GM12864 (cell line): ENCODE measurements around the gene TIE1.

ENCODE experiments used
- DNase-seq: peaks from one replicate; pipeline ENCODE4 v3.0.0-alpha.2; 2011; ENCODE audit warnings: low read depth
- H3K4me3 ChIP-seq: 2 replicates; pipeline ENCODE4 v1.5.1; 2011; ENCODE audit warnings: mild to moderate bottlenecking, low read depth, low read length, control low read depth
- TF ChIP-seq, protein P1 (sequence below): IDR thresholded peaks from 2 replicates; pipeline ENCODE4 v1.5.1; 2011; ENCODE audit warnings: low read depth, mild to moderate bottlenecking, moderate library complexity, low read length, control low read depth, inconsistent platforms; ENCODE audit errors: missing control alignments

Gene TIE1

DNA sequence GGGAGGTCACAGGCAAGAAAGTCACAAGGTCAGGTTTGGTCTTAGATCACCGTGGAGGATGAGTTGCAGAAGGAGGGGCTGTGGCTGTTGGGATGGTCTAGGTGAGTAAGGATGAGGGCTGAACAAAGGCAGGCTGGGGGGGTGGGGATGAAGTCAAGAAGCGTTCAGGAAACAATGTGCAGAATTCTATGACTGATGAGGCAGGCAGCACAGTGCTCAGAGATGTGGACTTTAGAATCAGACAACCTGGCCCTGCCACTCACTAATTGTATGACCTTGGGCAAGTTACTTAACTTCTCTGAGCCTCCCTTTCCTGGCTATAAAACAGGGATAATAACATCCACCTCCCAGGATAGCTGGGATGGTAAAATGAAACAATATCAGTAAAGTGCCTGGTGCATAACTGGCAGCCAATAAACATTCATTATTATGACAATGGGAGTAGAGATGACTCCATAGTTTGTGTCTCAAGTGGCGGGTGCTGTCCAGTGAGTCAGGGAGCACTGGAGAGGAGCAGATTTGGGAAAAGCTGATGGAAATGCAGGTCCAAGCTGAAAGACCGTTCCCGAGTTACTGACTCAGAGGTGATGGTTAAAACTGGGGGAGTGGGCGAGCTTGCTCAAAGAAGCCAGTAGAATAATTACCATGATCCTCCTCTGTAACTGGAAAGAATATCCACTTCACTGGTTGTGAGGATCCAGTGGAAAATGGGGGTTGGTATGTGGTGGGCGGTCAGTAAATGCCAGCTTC lies 2.1 kb downstream of the TIE1 start:
- TF ChIP-seq, protein P1, sequence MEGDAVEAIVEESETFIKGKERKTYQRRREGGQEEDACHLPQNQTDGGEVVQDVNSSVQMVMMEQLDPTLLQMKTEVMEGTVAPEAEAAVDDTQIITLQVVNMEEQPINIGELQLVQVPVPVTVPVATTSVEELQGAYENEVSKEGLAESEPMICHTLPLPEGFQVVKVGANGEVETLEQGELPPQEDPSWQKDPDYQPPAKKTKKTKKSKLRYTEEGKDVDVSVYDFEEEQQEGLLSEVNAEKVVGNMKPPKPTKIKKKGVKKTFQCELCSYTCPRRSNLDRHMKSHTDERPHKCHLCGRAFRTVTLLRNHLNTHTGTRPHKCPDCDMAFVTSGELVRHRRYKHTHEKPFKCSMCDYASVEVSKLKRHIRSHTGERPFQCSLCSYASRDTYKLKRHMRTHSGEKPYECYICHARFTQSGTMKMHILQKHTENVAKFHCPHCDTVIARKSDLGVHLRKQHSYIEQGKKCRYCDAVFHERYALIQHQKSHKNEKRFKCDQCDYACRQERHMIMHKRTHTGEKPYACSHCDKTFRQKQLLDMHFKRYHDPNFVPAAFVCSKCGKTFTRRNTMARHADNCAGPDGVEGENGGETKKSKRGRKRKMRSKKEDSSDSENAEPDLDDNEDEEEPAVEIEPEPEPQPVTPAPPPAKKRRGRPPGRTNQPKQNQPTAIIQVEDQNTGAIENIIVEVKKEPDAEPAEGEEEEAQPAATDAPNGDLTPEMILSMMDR = no peak
- no peak overlapping the region for H3K4me3 ChIP-seq
- no peak for DNase-seq

DNA sequence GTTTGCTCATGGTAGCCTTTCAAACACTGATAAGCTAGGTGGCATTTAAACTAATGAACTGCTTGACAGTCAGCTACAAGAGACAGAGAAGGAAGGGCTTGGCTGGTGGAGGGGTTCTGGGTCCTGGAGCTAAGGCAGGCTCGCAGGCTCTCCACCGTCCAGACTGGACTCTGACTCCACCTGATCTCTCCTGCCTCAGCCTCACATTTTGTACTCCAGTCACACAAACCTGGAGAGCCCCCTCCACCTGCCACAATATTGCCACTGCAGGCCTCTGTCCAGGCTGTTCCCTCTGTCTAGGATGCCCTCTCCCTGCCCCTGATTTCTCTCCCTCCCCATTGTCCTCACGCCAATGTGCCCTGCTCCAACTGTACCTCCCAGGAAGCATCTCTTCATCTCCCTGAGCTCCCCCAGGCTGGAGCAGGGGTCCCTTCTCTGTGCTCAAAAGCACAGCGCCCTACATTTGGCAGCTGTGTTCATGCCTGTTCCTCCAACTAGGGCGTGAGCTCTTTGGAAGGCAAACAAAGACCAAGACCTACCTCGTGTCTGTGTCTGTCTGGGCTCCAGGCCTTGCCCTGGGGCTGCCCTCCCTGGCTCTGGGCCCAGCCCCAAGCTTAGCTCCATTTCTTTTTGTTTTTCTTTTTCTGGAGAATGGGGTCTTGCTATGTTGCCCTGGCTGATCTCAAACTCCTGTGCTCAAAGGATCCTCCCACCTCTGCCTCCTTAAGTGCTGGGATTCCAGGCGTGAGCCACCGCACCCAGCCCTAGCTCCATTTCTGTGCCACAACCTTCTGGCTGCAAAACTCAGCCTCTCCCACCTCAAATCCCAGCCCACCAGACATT lies 2.9 kb downstream of the TIE1 start:
- DNase-seq = no peak
- TF ChIP-seq, protein P1 = no peak
- H3K4me3 ChIP-seq = no peak overlapping the region

DNA sequence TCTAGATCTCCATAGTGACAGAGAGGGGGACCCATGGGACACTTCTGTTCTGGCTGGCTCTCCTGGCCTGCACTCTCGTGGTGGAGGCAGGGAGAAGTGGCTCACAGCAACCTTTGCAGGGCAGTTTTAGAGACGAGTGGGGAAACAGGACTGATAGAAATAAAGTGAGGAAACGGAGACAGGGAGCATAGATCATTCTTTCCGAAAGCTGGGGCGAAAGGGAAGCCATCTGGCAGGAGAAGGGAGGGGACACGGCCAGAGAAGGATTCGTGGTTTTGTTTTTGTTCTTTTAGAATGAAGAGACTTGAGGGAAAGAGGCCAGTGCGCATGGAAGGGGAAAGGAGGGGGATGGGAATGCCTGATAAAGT lies 3.5 kb downstream of the TIE1 start:
- H3K4me3 ChIP-seq = no peak overlapping the region
- TF ChIP-seq, protein P1 = no peak
- no peak for DNase-seq

DNA sequence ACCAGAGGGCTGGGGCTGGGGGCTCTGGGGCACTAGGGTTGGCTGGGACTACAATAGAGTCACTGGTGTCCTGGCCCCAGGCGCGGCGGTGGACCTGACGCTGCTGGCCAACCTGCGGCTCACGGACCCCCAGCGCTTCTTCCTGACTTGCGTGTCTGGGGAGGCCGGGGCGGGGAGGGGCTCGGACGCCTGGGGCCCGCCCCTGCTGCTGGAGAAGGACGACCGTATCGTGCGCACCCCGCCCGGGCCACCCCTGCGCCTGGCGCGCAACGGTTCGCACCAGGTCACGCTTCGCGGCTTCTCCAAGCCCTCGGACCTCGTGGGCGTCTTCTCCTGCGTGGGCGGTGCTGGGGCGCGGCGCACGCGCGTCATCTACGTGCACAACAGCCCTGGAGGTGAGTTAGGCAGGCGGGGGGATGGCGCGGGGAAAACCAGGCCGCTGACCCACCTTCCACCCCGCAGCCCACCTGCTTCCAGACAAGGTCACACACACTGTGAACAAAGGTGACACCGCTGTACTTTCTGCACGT lies 4.1 kb downstream of the TIE1 start:
- no peak for DNase-seq
- TF ChIP-seq, protein P1 = no peak
- H3K4me3 ChIP-seq = no peak overlapping the region

DNA sequence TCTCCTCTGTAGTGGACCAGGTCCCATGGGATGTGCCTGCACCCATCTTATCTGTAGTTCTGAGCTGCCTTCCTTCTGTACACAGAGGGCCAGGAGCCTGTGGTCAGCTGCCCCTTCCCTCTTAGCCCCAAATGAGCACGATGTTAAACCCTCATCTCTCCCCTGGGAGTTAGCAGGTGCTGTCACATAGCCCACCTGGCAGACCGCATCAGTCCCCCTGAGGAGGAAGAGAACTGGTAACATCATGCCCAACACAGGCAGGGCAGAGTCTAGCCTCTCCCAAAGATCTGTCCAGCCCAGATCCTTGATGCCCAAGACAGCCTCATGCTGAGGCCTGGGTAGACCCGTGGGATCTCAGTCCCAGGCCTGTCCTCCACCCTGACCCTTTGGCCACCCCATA lies 4.7 kb downstream of the TIE1 start:
- no peak overlapping the region for H3K4me3 ChIP-seq
- no peak for DNase-seq
- TF ChIP-seq, protein P1 = no peak

DNA sequence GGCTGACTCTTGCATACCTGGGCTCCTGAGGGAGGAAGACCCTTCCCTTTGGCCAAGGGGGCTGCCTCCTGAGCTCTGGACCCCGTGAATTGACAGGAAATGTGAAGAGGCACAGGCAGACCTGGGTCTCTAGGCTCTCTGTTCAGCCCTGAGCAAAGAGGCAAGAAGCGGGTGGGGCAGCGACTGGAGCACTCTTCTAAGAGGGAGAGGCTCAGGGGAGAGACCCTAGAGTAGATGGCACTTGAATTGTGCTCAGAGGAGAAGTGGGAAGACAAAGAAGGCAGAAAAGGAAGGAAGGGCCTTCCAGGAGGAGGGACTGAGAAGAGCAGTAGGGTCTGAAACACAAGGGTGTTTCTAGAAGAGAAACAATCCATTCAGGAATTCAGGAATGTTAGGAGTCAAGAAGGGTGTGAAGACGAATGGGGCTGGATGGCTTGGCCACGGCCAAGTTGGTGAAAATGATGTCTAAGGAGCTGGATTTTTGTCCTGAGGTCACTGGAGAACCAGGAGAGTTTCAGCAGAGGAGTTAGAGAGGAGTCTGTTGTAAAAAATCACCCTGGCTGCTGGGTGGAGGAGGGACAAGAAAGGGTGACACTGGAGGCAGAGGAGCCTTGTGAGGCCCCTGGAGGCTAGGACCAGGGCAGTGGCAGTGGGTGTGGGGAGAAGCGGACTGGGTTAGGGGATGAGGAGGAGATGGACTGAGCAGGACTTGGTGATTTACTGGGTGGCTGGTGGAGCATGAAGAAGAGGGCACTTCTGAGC lies 5.3 kb downstream of the TIE1 start:
- TF ChIP-seq, protein P1 = no peak
- no peak overlapping the region for H3K4me3 ChIP-seq
- DNase-seq = no peak
